ENCODE data around the gene TREML1.
A peak's percentile ranks its signal among the peaks of the same experiment; 100 is the strongest.

The TREML1 gene

DNA sequence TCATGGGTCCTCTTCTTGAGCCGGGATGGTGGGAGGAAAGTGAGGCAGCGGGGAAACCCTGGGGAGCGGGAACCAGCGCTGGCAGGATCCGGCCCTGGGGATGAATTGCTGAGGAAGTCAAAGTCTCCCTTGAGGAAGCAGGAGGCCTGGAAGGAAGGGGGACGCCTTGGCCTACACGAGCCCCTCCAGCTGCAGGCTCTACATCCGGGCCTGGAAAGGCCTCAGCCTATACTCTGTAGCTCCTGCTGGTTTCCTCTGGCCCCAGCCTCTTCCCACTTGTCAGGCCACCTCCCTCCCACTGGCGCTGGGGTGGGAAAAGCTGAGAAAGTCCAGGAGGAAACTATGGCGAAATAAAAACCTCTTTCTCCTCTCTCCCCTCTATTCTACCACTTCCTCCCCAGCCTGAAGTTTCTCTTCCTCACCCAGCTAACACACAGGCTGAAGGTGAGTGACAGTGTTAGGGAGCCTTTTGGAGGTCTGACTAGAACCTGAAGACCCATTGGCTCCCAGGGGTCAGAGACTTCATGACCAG lies 31.9 kb upstream of the TREML1 start:
- H3K4me3 Mint-ChIP-seq = no peak overlapping the region
- peaks cover 27% of the 10 kb centered on the region for H3K4me1 Mint-ChIP-seq
- H3K36me3 Mint-ChIP-seq = no peaks in the 10 kb centered on the region
- H3K27ac Mint-ChIP-seq = peak overlapping the region; percentile 60
- DNase-seq (ENCODE audit: low spot score in 2 of 2) = peak in 1 of 2 donors; percentile 45
- ATAC-seq = no peak
- no peaks in the 10 kb centered on the region for H3K9me3 Mint-ChIP-seq

GRCh38 chr6:41184761-41185160 lies 30.6 kb upstream of the TREML1 start:
- no peaks in the 10 kb centered on the region for H3K36me3 Mint-ChIP-seq
- no peaks in the 10 kb centered on the region for H3K9me3 Mint-ChIP-seq
- H3K4me3 Mint-ChIP-seq = no peak overlapping the region
- H3K27ac Mint-ChIP-seq = peak overlapping the region; percentile 60
- DNase-seq (ENCODE audit: low spot score in 2 of 2) = no peak
- peaks cover 27% of the 10 kb centered on the region for H3K4me1 Mint-ChIP-seq
- ATAC-seq = no peak

DNA sequence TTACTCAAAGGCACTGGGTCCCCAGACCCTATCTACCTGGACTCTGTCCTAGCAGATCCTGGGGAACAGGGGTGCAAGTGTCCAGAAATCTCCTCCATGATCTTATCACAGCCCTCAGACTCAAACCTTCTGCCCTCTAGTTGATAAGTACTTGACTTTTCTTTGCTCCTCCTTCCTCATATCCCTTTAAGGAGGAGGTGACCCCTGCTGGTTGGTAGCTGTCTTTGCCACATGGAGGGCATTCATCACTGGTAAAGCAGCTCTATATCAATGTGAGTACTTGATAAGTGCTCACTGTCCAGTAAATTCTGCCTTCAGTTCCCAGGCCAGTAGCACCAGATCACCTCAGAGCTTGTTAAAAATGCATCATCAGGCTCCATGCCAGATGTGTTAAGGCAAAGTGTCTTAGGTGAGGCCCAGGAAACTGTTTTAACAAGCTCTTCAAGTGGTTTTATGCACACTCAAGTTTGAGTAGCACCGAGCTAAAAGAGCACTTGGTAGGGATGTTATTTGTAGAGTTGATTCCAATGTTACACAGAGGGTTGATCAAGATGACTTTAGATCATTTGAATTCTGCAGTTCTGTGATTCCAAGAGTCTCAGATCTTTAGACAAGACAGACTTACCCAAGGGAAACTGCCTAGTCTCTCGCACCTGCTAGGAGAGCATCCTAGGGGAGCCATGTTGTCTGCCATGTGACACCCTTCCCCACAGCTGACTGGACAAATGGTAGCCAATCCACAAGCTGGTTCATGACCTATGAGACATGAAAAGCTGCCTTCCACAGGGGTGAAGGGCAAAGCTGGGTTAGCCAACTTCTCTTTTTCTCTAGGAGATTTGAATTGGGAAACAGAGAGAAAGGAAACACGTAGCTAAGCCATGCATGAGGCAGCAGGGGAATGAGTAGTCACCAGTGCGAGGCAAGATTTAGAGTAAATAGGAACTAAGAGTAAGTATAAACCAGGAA lies 28.2 kb upstream of the TREML1 start:
- Mint-ChIP-seq H3K9me3 (no peaks in the 10 kb centered on the region), H3K27ac (no peak overlapping the region), H3K4me1 (peaks cover 19% of the 10 kb centered on the region), H3K4me3 (no peak overlapping the region), H3K36me3 (no peaks in the 10 kb centered on the region)
- peak; percentile 90 for ATAC-seq
- peak in 1 of 2 donors; percentile 60 for DNase-seq (ENCODE audit: low spot score in 2 of 2)

- Mint-ChIP-seq H3K36me3 (no peaks in the 10 kb centered on the region), H3K4me3 (no peak overlapping the region), H3K9me3 (no peaks in the 10 kb centered on the region), H3K4me1 (peaks cover 19% of the 10 kb centered on the region), H3K27ac (peak overlapping the region; percentile 37)
- ATAC-seq (no peak), DNase-seq (ENCODE audit: low spot score in 2 of 2) (no peak)
These were observed 27.4 kb upstream of the TREML1 start for GRCh38 chr6:41181566-41181965.

- H3K4me3 Mint-ChIP-seq = no peak overlapping the region
- no peak for DNase-seq (ENCODE audit: low spot score in 2 of 2)
- no peaks in the 10 kb centered on the region for H3K36me3 Mint-ChIP-seq
- no peak for ATAC-seq
- no peaks in the 10 kb centered on the region for H3K9me3 Mint-ChIP-seq
- H3K4me1 Mint-ChIP-seq = peaks cover 5% of the 10 kb centered on the region
- H3K27ac Mint-ChIP-seq = no peak overlapping the region
These were observed 25.0 kb upstream of the TREML1 start for GRCh38 chr6:41179163-41179562.

- no peak overlapping the region for H3K27ac Mint-ChIP-seq
- no peaks in the 10 kb centered on the region for H3K9me3 Mint-ChIP-seq
These were observed 23.5 kb upstream of the TREML1 start for GRCh38 chr6:41177695-41178094.

DNA sequence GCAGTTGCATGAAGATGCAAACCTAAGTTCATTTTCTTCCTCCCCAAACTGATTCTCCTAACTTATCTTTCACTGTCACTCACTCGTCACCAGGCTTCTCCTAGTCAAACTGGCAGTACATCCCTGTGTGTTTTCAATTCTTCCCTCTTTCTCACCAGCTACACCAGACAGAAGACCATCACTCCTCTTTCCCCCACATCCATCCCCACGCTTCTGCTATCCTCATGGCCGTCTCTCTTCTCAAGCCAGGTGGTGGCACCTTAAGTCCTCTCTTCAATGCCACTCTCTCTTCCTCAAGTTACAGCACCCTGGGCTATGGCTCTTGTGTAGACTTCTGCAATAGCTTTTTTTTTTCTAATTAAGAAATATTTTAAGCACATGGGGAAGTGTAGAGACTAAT lies 23.1 kb upstream of the TREML1 start:
- Mint-ChIP-seq H3K4me1 (peaks cover 5% of the 10 kb centered on the region), H3K9me3 (no peaks in the 10 kb centered on the region)

More at GRCh38 chr6:41177695-41178094, 23.5 kb upstream of the TREML1 start:
- DNase-seq (ENCODE audit: low spot score in 2 of 2) = no peak
- H3K4me1 Mint-ChIP-seq = peaks cover 5% of the 10 kb centered on the region
- H3K36me3 Mint-ChIP-seq = no peaks in the 10 kb centered on the region
- no peak overlapping the region for H3K4me3 Mint-ChIP-seq
- ATAC-seq = no peak

GRCh38 chr6:41176189-41176588 lies 22.0 kb upstream of the TREML1 start:
- Mint-ChIP-seq H3K4me3 (no peak overlapping the region), H3K9me3 (no peaks in the 10 kb centered on the region)

More for the DNA sequence above, 23.1 kb upstream of the TREML1 start:
- no peak for ATAC-seq
- H3K27ac Mint-ChIP-seq = no peak overlapping the region
- H3K4me3 Mint-ChIP-seq = no peak overlapping the region
- DNase-seq (ENCODE audit: low spot score in 2 of 2) = no peak
- no peaks in the 10 kb centered on the region for H3K36me3 Mint-ChIP-seq

GRCh38 chr6:41175084-41175483 lies 20.9 kb upstream of the TREML1 start:
- Mint-ChIP-seq H3K27ac (no peak overlapping the region), H3K9me3 (no peaks in the 10 kb centered on the region), H3K36me3 (no peaks in the 10 kb centered on the region), H3K4me3 (no peak overlapping the region), H3K4me1 (peaks cover 6% of the 10 kb centered on the region)
- ATAC-seq = no peak
- DNase-seq (ENCODE audit: low spot score in 2 of 2) = no peak

More at GRCh38 chr6:41176189-41176588, 22.0 kb upstream of the TREML1 start:
- no peak overlapping the region for H3K27ac Mint-ChIP-seq
- ATAC-seq (no peak), DNase-seq (ENCODE audit: low spot score in 2 of 2) (no peak)
- H3K4me1 Mint-ChIP-seq = no peaks in the 10 kb centered on the region
- no peaks in the 10 kb centered on the region for H3K36me3 Mint-ChIP-seq

- Mint-ChIP-seq H3K36me3 (no peaks in the 10 kb centered on the region), H3K27ac (no peak overlapping the region), H3K4me1 (peaks cover 6% of the 10 kb centered on the region), H3K4me3 (no peak overlapping the region), H3K9me3 (no peaks in the 10 kb centered on the region)
- DNase-seq (ENCODE audit: low spot score in 2 of 2) (no peak), ATAC-seq (no peak)
These were observed 20.5 kb upstream of the TREML1 start for GRCh38 chr6:41174610-41175009.

DNA sequence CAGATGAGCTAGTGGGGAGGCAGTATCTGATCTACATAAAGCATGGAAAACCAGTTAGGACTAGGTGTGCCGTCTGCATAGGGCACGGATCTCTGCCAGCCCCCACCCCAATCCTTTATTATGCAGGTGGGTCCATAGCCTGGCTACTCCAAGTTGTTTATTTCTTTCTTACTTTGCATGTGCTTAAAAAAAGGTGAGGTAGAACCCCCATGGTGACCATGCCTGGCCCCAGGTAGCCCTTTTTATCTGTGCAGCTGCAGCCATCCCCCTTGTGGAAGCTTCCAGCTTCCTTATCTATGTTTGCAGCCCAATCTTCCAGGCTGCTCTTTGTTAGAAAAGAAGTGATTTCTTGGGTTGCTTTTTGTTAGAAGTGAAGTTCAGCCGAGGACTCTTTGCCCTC lies 17.8 kb upstream of the TREML1 start:
- DNase-seq (ENCODE audit: low spot score in 2 of 2) (no peak), ATAC-seq (no peak)
- Mint-ChIP-seq H3K9me3 (no peaks in the 10 kb centered on the region), H3K4me1 (peaks cover 6% of the 10 kb centered on the region), H3K4me3 (no peak overlapping the region), H3K36me3 (no peaks in the 10 kb centered on the region), H3K27ac (no peak overlapping the region)

DNA sequence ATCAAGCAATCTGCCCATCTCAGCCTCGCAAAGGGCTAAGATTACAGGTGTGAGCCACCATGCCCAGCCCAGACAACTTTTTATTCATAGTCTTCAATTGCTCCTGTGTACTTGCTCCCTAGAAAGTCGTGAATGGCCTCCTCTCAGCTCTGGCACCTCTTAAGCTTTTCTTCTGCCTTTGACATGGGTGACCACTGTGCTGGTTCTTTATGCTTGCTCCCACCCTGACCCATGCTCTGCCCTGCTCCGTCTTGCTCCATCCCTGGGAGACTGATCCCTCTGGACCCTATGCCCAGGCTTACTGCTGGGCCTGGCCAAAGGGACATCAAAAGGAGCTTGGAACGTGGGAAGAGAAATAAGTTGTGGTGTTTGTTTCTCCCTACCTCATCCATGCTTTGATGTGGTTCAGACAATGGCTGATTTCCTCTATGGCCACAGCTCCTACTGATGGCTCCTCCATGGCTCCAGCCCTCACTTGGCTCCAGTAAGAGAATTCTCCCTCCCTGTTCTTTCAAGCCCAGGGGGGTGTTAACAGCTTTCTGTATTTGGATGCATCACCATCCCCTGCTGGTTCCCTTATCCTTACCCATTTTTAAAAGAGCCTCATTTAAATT lies 16.5 kb upstream of the TREML1 start:
- DNase-seq (ENCODE audit: low spot score in 2 of 2) = no peak
- no peak for ATAC-seq
- Mint-ChIP-seq H3K9me3 (no peaks in the 10 kb centered on the region), H3K27ac (no peak overlapping the region), H3K4me1 (peaks cover 6% of the 10 kb centered on the region), H3K4me3 (no peak overlapping the region), H3K36me3 (no peaks in the 10 kb centered on the region)

- ATAC-seq (no peak), DNase-seq (ENCODE audit: low spot score in 2 of 2) (peak in 1 of 2 donors; percentile 46)
- peaks cover 6% of the 10 kb centered on the region for H3K4me1 Mint-ChIP-seq
- H3K36me3 Mint-ChIP-seq = no peaks in the 10 kb centered on the region
- no peak overlapping the region for H3K4me3 Mint-ChIP-seq
- no peak overlapping the region for H3K27ac Mint-ChIP-seq
- H3K9me3 Mint-ChIP-seq = no peaks in the 10 kb centered on the region
These were observed 13.2 kb upstream of the TREML1 start for GRCh38 chr6:41167173-41167963.

GRCh38 chr6:41164551-41165120 lies 10.5 kb upstream of the TREML1 start:
- H3K9me3 Mint-ChIP-seq = no peaks in the 10 kb centered on the region
- no peak for DNase-seq (ENCODE audit: low spot score in 2 of 2)
- no peaks in the 10 kb centered on the region for H3K36me3 Mint-ChIP-seq
- no peak for ATAC-seq
- H3K27ac Mint-ChIP-seq = no peak overlapping the region
- no peaks in the 10 kb centered on the region for H3K4me1 Mint-ChIP-seq
- no peak overlapping the region for H3K4me3 Mint-ChIP-seq

- Mint-ChIP-seq H3K4me1 (no peaks in the 10 kb centered on the region), H3K4me3 (no peak overlapping the region), H3K36me3 (no peaks in the 10 kb centered on the region), H3K27ac (no peak overlapping the region), H3K9me3 (no peaks in the 10 kb centered on the region)
- ATAC-seq (no peak), DNase-seq (ENCODE audit: low spot score in 2 of 2) (peak in 1 of 2 donors; percentile 36)
These were observed 9.2 kb upstream of the TREML1 start for GRCh38 chr6:41163419-41163717.

Measured in stimulated activated effector memory CD8-positive, alpha-beta T cell treated with anti-CD3 and anti-CD28 coated beads, Interleukin-12 subunit alpha, Interleukin-12 subunit beta, amount 100 ng/mL, for 72 hours (primary cell).